Measurements from ENCODE around the gene BNC1. TPM values are rescaled to one million over a fixed set of nuclear protein-coding genes. Genes with fewer than 3 reads are reported as not detected.
A peak's percentile ranks its signal among the peaks of the same experiment; 100 is the strongest.

Gene BNC1
- total RNA-seq, 1 donor from 2014 or later: 3.1 TPM

- no peak for TF ChIP-seq CTCF (IDR thresholded peaks at IDR 0.05)
- ATAC-seq (no peak), DNase-seq (no peak)
- intact Hi-C loops (cut with DNase I): no loop called here
- Histone ChIP-seq H3K4me1 (peaks cover 6% of the 10 kb centered on the region), H3K4me3 (no peak overlapping the region), H3K27ac (no peak overlapping the region), H3K27me3 (peaks cover 82% of the 10 kb centered on the region), H3K9me3 (no peaks in the 10 kb centered on the region), H3K36me3 (no peaks in the 10 kb centered on the region)
Measured at GRCh38 chr15:83282141-83282540, 2.3 kb downstream of the BNC1 start.

- intact Hi-C loops (cut with DNase I): no loop called here
- no peaks in the 10 kb centered on the region for H3K36me3 ChIP-seq
- no peaks in the 10 kb centered on the region for H3K9me3 ChIP-seq
- H3K27ac ChIP-seq: no peak overlapping the region
- H3K27me3 ChIP-seq: peaks cover 60% of the 10 kb centered on the region
- DNase-seq (no peak), ATAC-seq (no peak)
- TF ChIP-seq CTCF (IDR thresholded peaks at IDR 0.05): no peak
- H3K4me1 ChIP-seq: peaks cover under 1% of the 10 kb centered on the region
- no peak overlapping the region for H3K4me3 ChIP-seq
Measured at GRCh38 chr15:83278191-83278590, 6.3 kb downstream of the BNC1 start.

- no peak for TF ChIP-seq CTCF (IDR thresholded peaks at IDR 0.05)
- Histone ChIP-seq H3K36me3 (no peaks in the 10 kb centered on the region), H3K4me1 (no peaks in the 10 kb centered on the region), H3K27ac (no peak overlapping the region), H3K9me3 (no peaks in the 10 kb centered on the region), H3K4me3 (no peak overlapping the region), H3K27me3 (peaks cover 45% of the 10 kb centered on the region)
- ATAC-seq: no peak
- intact Hi-C loops (cut with DNase I): no loop called here
- DNase-seq: no peak
Measured at GRCh38 chr15:83276661-83277060, 7.8 kb downstream of the BNC1 start.

DNA sequence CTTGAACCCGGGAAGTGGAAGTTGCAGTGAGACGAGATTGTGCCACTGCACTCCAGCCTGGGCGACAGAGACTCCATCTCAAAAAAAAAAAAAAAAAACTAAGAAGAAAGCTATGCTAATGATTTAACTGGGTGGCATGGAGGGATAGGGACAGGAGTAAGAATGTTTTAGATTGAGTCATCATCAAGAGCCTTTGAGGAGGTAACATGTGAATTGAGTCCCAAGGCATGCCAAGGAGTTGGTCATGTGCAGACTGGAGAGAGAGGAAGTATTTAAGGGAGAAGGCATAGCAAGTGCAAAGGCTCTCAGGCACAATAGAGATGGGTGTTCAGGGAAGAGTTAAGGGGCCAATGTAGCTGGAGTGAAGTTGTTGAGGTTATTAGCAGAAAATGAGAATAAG lies 9.1 kb downstream of the BNC1 start:
- TF ChIP-seq CTCF (IDR thresholded peaks at IDR 0.05): no peak
- DNase-seq: no peak
- no peaks in the 10 kb centered on the region for H3K4me1 ChIP-seq
- intact Hi-C loops (cut with DNase I): no loop called here
- peaks cover 33% of the 10 kb centered on the region for H3K27me3 ChIP-seq
- H3K27ac ChIP-seq: no peak overlapping the region
- ATAC-seq: peak; percentile 33
- no peak overlapping the region for H3K4me3 ChIP-seq
- no peaks in the 10 kb centered on the region for H3K36me3 ChIP-seq
- H3K9me3 ChIP-seq: no peaks in the 10 kb centered on the region

DNA sequence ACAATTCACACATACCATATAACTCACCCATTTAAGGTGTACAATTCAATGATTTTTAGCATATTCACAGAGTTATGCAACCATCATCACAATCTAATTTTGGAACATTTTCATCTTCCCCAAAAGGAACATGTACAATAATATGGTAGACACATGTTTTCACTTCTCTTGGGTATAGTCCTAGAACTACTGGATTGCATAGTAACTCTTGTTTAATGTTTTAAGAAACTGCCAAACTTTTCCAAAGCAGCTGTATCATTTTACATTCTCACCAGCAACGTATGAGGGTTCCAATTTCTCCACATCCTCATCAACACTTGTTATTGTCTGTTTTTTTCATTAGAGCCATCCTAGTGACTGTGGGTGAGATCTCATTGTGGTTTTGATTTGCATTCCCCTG lies 14.3 kb downstream of the BNC1 start:
- TF ChIP-seq CTCF (IDR thresholded peaks at IDR 0.05): no peak
- Histone ChIP-seq H3K36me3 (no peaks in the 10 kb centered on the region), H3K27ac (no peak overlapping the region), H3K4me1 (no peaks in the 10 kb centered on the region), H3K9me3 (no peaks in the 10 kb centered on the region), H3K27me3 (no peaks in the 10 kb centered on the region), H3K4me3 (no peak overlapping the region)
- intact Hi-C loops (cut with DNase I): no loop called here
- DNase-seq (no peak), ATAC-seq (no peak)

GRCh38 chr15:83268147-83268546 lies 16.3 kb downstream of the BNC1 start:
- Histone ChIP-seq H3K9me3 (no peaks in the 10 kb centered on the region), H3K27me3 (no peaks in the 10 kb centered on the region), H3K36me3 (no peaks in the 10 kb centered on the region), H3K4me3 (no peak overlapping the region), H3K27ac (no peak overlapping the region), H3K4me1 (no peaks in the 10 kb centered on the region)
- no peak for TF ChIP-seq CTCF (IDR thresholded peaks at IDR 0.05)
- no peak for ATAC-seq
- intact Hi-C loops (cut with DNase I): no loop called here
- DNase-seq: no peak
